Astrocyte of the spinal cord (primary cell): Measurements from ENCODE around the gene OMA1.

Experiments used
- DNase-seq: peaks from one replicate; pipeline ENCODE4 v3.0.0; 2011; ENCODE audit warnings: low read depth, low spot score
- H3K4me3 ChIP-seq: 2 replicates; pipeline ENCODE4 v1.5.1; 2011; ENCODE audit warnings: low read depth, mild to moderate bottlenecking, low read length, moderate library complexity
- in situ Hi-C: cut with HindIII; loops from 2 replicates; pipeline ENCODE4 v1.10.0; 2017; ENCODE audit warnings: low sequenced_read_pairs
- TF ChIP-seq, protein P1 (sequence below): IDR thresholded peaks from 2 replicates; pipeline ENCODE4 v1.5.1; 2012; ENCODE audit warnings: low read depth, mild to moderate bottlenecking, low read length, inconsistent platforms

The OMA1 gene

GRCh38 chr1:58468612-58469011 lies 77.9 kb downstream of the OMA1 start:
- in situ Hi-C loops: no loop called here
- DNase-seq: no peak
- TF ChIP-seq, protein P1, sequence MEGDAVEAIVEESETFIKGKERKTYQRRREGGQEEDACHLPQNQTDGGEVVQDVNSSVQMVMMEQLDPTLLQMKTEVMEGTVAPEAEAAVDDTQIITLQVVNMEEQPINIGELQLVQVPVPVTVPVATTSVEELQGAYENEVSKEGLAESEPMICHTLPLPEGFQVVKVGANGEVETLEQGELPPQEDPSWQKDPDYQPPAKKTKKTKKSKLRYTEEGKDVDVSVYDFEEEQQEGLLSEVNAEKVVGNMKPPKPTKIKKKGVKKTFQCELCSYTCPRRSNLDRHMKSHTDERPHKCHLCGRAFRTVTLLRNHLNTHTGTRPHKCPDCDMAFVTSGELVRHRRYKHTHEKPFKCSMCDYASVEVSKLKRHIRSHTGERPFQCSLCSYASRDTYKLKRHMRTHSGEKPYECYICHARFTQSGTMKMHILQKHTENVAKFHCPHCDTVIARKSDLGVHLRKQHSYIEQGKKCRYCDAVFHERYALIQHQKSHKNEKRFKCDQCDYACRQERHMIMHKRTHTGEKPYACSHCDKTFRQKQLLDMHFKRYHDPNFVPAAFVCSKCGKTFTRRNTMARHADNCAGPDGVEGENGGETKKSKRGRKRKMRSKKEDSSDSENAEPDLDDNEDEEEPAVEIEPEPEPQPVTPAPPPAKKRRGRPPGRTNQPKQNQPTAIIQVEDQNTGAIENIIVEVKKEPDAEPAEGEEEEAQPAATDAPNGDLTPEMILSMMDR: no peak
- no peak overlapping the region for H3K4me3 ChIP-seq

GRCh38 chr1:58466630-58467241 lies 79.8 kb downstream of the OMA1 start:
- no peak for DNase-seq
- no peak overlapping the region for H3K4me3 ChIP-seq
- in situ Hi-C loops: no loop called here
- TF ChIP-seq, protein P1: no peak

- TF ChIP-seq, protein P1: no peak
- in situ Hi-C loops: no loop called here
- no peak overlapping the region for H3K4me3 ChIP-seq
- peak; percentile 50 for DNase-seq
These were observed 80.5 kb downstream of the OMA1 start for GRCh38 chr1:58465825-58466629.

GRCh38 chr1:58465176-58465575 lies 81.3 kb downstream of the OMA1 start:
- H3K4me3 ChIP-seq: no peak overlapping the region
- DNase-seq: no peak
- TF ChIP-seq, protein P1: no peak
- in situ Hi-C loops: no loop called here

- TF ChIP-seq, protein P1: no peak
- DNase-seq: no peak
- H3K4me3 ChIP-seq: no peak overlapping the region
- in situ Hi-C loops: no loop called here
These were observed 86.1 kb downstream of the OMA1 start for GRCh38 chr1:58460469-58460868.

- in situ Hi-C loops: no loop called here
- no peak overlapping the region for H3K4me3 ChIP-seq
- no peak for DNase-seq
- TF ChIP-seq, protein P1: no peak
These were observed 86.6 kb downstream of the OMA1 start for GRCh38 chr1:58459911-58460310.
